HG03060 (cell line): ENCODE measurements around the gene DGKD.
"Not testable (repeated sequence)": the region's sequence is repeated elsewhere in the genome, so short reads cannot be mapped to it uniquely, and the experiment has no call there.

Experiments
- ATAC-seq: cut with Tn5 transposase; IDR thresholded peaks from one replicate; pipeline ENCODE4 v1.9.1; 2021; ENCODE audit warnings: low read depth, moderate number of reproducible peaks; ENCODE audit not compliant: unreplicated experiment

DGKD gene

DNA sequence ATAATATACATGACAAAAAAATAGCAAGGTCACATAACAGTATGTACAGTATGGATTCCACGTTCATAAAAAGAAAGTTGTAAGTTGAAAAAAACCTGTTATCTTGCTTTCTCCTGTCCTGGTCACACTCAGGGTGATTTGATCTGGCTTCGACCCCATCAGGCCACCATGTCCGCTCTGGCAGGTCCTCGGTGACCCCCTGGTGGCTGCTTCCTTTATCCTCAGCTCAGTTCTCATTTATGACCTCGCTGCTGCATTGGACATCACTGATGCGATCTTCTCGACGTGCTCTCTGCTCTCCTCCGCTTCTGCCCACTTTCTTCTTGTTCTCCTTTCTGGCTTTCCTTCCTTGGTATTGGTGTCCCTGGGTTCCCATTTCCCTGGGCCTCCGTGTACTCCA, 29.7 kb downstream of the DGKD start:
- no peak for ATAC-seq

DNA sequence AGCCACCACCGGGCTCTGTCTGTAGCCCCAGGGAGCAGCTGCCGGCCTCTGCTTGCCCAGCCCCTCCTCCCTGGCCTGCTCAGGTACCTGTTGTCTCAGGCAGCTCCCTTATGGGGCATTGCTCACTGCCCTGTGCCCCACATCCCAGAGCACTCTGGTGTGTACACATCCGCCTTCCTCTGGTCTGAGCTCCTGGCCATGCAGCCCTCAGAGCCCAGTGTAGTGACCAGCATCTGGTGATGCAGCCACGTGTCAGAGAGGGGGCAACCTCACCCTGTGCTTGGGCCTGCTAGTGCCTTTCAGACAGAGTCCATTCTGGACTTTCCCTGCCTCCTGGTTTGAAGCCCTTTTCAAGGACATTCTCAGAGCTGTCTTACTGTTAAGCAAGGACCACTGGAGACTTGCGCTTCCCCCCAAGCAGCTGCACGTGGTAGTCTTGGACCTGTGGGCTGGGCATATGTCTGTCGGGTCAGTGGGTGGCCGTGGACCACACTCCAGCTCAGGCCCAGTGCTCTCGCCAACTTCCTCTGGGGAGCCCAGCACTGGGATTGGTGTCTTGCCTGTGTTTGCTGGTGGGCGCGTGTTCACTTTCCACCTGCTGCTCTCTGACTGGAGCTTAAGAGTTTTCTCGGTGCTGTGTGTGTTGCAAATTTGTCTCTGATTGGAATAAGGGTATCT, 30.7 kb downstream of the DGKD start:
- no peak for ATAC-seq

- ATAC-seq, result no peak
These were observed 31.3 kb downstream of the DGKD start for GRCh38 chr2:233385489-233386044.

DNA sequence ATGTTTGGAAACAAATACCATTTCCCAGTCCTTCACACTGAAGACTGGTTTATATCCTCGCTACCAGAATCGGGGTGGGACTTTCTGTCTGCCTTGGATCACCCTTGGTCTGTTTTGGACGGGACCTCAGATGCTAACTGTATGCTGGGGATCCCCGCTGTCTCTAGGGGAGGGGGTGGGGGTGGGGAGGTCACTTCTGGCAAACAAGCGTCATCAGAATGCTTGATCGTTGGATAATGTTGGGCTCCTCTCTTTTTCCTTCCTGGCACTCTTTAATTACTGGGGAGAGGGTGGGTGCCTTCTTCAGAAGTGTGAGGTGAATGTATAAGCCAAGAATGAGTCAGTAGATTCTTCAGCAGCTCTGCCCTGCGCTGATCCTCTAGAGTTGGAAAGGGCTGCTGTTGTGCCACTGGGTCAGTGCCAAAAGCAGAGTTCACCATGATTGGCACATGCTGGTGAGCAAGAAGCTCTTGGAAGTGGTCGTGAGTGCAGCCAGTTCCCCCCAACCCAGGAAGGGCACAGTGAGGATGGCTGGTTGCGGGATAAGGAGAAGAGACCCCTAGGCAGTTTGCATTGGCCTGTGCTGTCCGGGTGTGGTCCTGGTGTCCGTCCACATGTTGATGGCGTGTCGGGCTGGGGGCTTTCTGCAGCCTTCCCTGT, 32.2 kb downstream of the DGKD start:
- ATAC-seq, result no peak

- ATAC-seq, result no peak
These were observed 32.9 kb downstream of the DGKD start for GRCh38 chr2:233387225-233387624.

- ATAC-seq, result no peak
These were observed 33.6 kb downstream of the DGKD start for GRCh38 chr2:233387667-233388528.

GRCh38 chr2:233389601-233390125, 35.4 kb downstream of the DGKD start:
- ATAC-seq, result no peak

GRCh38 chr2:233395687-233396086, 41.4 kb downstream of the DGKD start:
- ATAC-seq, result no peak

GRCh38 chr2:233396726-233397665, 42.7 kb downstream of the DGKD start:
- ATAC-seq, result not testable (repeated sequence)

DNA sequence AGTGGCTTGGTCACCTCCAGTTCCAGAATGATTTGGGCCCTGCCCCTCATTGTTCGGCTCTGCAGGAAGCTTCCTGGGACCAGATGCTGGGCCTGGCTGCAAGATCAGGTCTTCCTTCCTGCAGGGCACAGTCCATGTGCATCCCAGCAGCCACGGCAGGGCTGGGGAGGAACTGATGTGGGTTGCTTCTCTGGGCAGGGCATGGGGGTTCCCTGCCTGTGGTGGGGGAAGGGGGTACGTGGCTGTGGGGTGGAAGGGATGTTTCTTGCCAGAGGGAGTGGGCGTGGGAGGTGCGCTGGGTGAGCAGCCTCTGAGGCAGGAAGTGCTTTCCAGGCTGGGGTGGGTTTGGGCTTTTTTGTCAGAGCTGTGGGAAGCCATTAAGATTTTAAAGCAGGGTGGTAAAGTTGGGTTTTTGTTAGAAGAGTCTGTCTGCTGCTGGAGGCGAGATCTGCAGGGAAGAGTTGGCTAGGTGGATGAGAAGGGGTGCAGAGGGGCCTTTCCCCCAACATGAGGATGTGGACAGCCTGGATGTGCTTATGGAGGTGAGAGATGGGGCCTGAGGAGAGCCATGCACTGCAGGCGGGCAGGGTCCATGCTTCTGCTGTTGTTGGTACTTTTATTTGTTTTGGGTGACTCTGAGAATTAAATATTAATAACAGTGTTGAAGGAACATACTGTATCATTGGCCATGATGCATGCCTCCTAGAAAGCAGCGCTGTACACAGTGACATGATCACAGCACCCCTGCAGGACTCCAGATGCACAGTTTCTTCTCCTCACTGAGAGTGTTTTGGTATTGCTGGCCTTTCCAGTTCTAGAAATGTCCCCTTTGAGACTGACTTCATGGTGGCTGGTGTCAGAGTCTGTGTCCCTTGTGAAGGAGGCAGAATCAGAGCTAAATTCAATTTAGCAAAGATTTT, 45.3 kb downstream of the DGKD start:
- no peak for ATAC-seq

DNA sequence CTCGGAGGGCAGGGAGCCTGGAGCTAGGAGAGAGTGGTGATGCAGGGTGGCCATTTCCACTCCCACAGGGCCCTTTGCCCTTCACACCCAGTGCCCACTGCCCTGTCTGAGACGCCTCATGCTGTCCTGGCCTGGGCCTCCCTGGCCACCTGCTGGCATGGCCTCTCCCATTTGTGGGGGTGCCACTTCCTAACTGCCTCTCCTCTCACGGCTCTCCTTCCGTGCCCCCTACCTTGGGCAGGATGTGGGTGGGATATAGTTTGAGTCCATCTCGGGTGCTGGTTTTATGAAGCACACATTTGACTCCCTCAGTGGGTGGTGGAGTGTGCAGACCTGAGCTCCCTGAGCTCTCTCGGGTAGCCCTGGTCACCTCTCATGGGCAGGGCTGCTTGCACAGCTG, 46.0 kb downstream of the DGKD start:
- no peak for ATAC-seq

DNA sequence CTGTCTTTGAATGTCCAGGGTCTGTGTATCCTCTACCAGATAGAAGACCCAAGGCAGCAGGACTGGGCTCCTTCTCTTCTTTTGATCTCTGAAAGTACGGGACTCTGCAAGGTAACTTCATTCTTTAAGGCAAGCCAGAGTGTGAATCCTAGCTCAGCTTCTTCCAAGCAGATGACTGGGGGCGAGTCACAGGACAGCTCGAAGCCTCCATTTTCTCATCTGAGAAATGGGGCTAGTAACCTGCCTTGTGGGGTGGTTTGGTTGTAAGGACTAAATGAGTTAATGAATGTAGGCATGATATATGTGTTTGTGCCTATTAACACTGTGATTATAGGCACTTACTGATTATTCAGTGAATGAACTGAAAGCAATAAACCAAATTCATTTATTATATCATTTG, 46.7 kb downstream of the DGKD start:
- ATAC-seq, result no peak

GRCh38 chr2:233402346-233402745, 48.1 kb downstream of the DGKD start:
- no peak for ATAC-seq

DNA sequence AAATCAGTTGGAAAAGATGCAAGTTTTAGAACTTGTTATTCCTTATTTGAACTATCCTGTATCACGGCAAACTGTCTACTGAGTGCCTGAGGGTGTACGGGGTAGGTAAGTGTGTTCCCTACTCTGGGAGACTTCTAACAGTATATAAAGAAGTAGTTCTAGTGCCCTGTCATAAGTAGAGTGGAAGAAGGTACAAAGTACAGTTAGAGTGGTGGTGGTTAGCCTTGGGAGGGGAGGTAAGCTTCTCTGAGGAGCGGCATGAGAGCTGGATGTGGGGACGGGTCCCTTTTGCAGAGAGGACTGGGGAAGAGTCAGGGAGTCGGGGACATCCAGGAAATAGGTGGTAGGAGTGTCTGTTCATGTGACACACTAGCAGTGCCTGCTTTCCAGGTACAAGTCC, 48.5 kb downstream of the DGKD start:
- ATAC-seq, result no peak

- no peak for ATAC-seq
These were observed 49.9 kb downstream of the DGKD start for GRCh38 chr2:233404222-233404621.

DNA sequence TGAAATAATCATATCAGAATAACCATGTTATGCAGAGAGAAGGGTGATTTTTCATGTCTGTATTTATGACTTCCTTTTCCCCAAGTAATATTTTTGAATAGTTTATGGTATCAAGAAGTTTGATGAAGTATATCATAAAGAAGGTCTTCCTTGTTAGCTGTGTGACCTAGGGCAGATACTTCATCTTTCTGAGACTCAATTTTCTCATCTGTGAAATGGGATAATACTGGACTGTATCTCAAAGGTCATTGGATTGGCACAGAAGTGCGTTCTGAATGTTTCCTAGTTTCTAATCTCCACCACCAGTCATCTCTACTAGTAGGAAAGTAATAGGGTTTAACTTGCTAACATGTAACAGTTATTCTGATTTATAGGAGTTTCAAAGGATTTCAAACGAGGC, 52.6 kb downstream of the DGKD start:
- ATAC-seq, result no peak

GRCh38 chr2:233407771-233408181, 53.5 kb downstream of the DGKD start:
- no peak for ATAC-seq

DNA sequence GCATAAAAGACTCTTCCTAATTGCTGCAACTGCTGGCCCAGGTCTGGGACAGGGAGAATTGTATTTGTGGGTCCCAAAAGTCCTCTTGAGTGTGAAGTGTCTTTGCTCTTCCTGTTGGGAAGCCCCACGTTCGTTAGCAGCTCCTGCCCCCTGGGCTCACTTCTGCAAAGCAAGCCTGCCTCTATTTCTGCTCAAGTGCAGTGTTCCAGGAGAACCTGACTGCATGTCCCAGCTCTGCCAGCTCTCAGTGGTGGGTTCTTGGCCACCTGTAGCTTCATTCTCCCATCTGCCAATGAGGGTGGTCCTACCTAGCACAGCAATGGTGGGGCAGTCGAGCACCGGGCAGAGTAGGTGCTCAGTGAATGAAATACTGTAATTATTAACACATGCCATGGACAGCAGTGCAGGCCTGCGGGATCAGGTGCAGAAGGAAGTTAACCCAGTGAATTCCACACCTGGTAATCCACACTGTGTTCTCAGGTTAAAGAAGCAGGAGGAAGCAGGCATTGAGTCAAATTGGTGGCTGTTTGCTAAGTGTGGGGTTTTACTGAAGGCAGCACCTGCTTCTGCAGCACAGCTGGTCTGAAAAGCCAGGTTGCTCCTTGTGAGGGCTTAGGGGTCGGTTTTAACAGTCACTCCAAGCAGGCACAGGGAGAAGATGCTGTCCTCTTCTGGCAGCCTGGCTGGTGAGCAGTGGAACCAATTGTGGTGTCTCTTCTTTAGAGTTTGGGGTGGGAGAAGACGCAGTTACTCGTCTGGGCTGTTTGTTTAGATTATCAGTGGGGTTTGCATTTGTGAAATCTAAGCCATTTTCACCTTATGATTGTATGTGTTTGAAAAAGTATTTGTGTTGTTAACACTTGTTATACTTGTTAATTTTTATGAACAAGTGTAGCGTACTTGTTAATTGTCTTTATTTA, 54.3 kb downstream of the DGKD start:
- no peak for ATAC-seq
